HepG2 (cell line): ENCODE measurements around the gene FBXO39. TPM values are rescaled to one million over a fixed set of nuclear protein-coding genes. Genes with fewer than 3 reads are reported as not detected.

ENCODE experiments used
- ATAC-seq: fragments of 200-7000 bp; cut with Tn5 transposase; 3 replicates; pipeline ENCODE4 v1.9.1; 2020; ENCODE audit warnings: mild to moderate bottlenecking, moderate library complexity
- BruUV-seq: library from RNA; stranded (reverse); fragments of 400-500 nt; replicated peaks from 2 replicates; lab custom pipeline; 2021; lab: Mats Ljungman, UMichigan
- CTCF ChIA-PET: fragments of 300-600 bp; formaldehyde crosslinking; extraction: SDS; loops from one replicate; lab custom pipeline; 2021; ENCODE audit warnings: low total read pairs, inconsistent platforms, low intra/inter-chr PET ratio; lab: Yijun Ruan, JAX
- POLR2A ChIA-PET: fragments of 350-600 bp; sonication (Branson Sonifier 250); formaldehyde crosslinking; loops from one replicate; lab custom pipeline; 2020; ENCODE audit warnings: antibody characterized with exemption, inconsistent platforms; lab: Yijun Ruan, JAX
- DNase-seq: peaks from one replicate; pipeline ENCODE4 v3.0.0-alpha.2; 2015; ENCODE audit warnings: low spot score
- FAIRE-seq: peaks from 3 replicates; lab custom pipeline; 2011; peaks lifted over from hg19 to GRCh38; lab: Jason Lieb, UNC
- H2AFZ ChIP-seq: one replicate; pipeline ENCODE4 v1.6.1; 2011; ENCODE audit warnings: low read length, inconsistent platforms
- H3K27ac ChIP-seq: fragments of 300-600 bp; 3 replicates; pipeline ENCODE4 v1.8.0; 2011; ENCODE audit warnings: mixed run types, mild to moderate bottlenecking, mixed read lengths, low read length, inconsistent platforms; ENCODE audit not compliant: insufficient read depth; ENCODE audit errors: extremely low read length
- H3K27me3 ChIP-seq, 2 experiments: fragments of 200-600 bp in 1 of 2; 2 replicates in 1 of 2; 3 replicates in 1 of 2; pipeline versions ENCODE4 v1.6.0 to v1.8.0; 2011; ENCODE audit warnings: low read length in 2 of 2, mild to moderate bottlenecking in 2 of 2, moderate library complexity in 2 of 2, inconsistent platforms in 1 of 2; ENCODE audit not compliant: insufficient read depth in 2 of 2, control insufficient read depth in 1 of 2
- H3K36me3 ChIP-seq, 2 experiments: fragments of 200-600 bp in 1 of 2; replicated peaks in 1 of 2; 2 replicates in 1 of 2; 3 replicates in 1 of 2; pipeline versions ENCODE4 v1.5.1 to v1.8.0; 2011; ENCODE audit warnings: low read length in 2 of 2, inconsistent platforms in 1 of 2; ENCODE audit not compliant: insufficient read depth in 2 of 2, control insufficient read depth in 1 of 2
- H3K4me1 ChIP-seq: 2 replicates; pipeline ENCODE4 v1.5.1; 2012; ENCODE audit warnings: low read length, inconsistent platforms; ENCODE audit not compliant: insufficient read depth
- H3K4me2 ChIP-seq: 2 replicates; pipeline ENCODE4 v1.6.0; 2011; ENCODE audit warnings: low read depth, low read length, inconsistent platforms
- H3K4me3 ChIP-seq, 3 experiments: fragments of 200-600 bp in 1 of 3; sonication (generic), shearing (Covaris generic) in 1 of 3; replicated peaks in 1 of 3; 2 replicates each; pipeline ENCODE4 v1.5.1; 2011 to 2016; ENCODE audit warnings: low read length in 3 of 3, inconsistent platforms in 2 of 3, low read depth in 2 of 3, mild to moderate bottlenecking in 2 of 3, control low read depth in 1 of 3, mixed read lengths in 1 of 3; ENCODE audit not compliant: insufficient read depth in 1 of 3
- H3K79me2 ChIP-seq: one replicate; pipeline ENCODE4 v1.6.1; 2011; ENCODE audit warnings: low read length, inconsistent platforms; ENCODE audit not compliant: insufficient read depth
- H3K9ac ChIP-seq: 2 replicates; pipeline ENCODE4 v1.6.0; 2011; ENCODE audit warnings: mild to moderate bottlenecking, low read depth, low read length, inconsistent platforms; ENCODE audit not compliant: insufficient read depth
- H3K9me3 ChIP-seq: 2 replicates; pipeline ENCODE4 v1.5.1; 2012; ENCODE audit warnings: mild to moderate bottlenecking, low read length
- H4K20me1 ChIP-seq: 2 replicates; pipeline ENCODE4 v1.6.0; 2011; ENCODE audit warnings: inconsistent platforms, mild to moderate bottlenecking, low read length, moderate library complexity; ENCODE audit not compliant: insufficient read depth
- DZIP1 ChIP-seq: sonication (generic); formaldehyde crosslinking; IDR thresholded peaks from 2 replicates; pipeline ENCODE4 v1.5.0; 2020; ENCODE audit warnings: mild to moderate bottlenecking, missing genetic modification reagents
- SKIL ChIP-seq: sonication (generic); formaldehyde crosslinking; IDR thresholded peaks from 2 replicates; pipeline ENCODE4 v1.8.0; 2022; ENCODE audit warnings: missing genetic modification reagents, mild to moderate bottlenecking, moderate library complexity, borderline replicate concordance
- SMYD3 ChIP-seq: sonication (generic); formaldehyde crosslinking; IDR thresholded peaks from 2 replicates; pipeline ENCODE4 v1.8.1; 2023; ENCODE audit warnings: mild to moderate bottlenecking, missing genetic modification reagents
- SOX13 ChIP-seq, 3 experiments: fragments of 450-650 bp in 1 of 3; sonication (generic) in 1 of 3; formaldehyde crosslinking in 1 of 3; IDR thresholded peaks in 2 of 3; conservative IDR thresholded peaks in 1 of 3; 2 replicates each; pipeline versions ENCODE4 v1.5.0 to v1.6.1; 2016 to 2020; ENCODE audit warnings: antibody characterized with exemption in 1 of 3, mild to moderate bottlenecking in 1 of 3, missing compliant biosample characterization in 1 of 3, missing genetic modification reagents in 1 of 3, moderate library complexity in 1 of 3
- THAP9 ChIP-seq: sonication (generic); formaldehyde crosslinking; IDR thresholded peaks from 2 replicates; pipeline ENCODE4; 2020; ENCODE audit warnings: missing genetic modification reagents, mild to moderate bottlenecking, borderline replicate concordance
- ZBTB14 ChIP-seq: sonication (generic); formaldehyde crosslinking; IDR thresholded peaks from 2 replicates; pipeline ENCODE4 v1.4.0; 2020; ENCODE audit warnings: missing genetic modification reagents
- ZBTB3 ChIP-seq: sonication (generic); formaldehyde crosslinking; IDR thresholded peaks from 2 replicates; pipeline ENCODE4 v1.4.0; 2020; ENCODE audit warnings: low read depth, mild to moderate bottlenecking, moderate library complexity, missing genetic modification reagents, borderline replicate concordance
- ZMAT5 ChIP-seq: sonication (generic); formaldehyde crosslinking; IDR thresholded peaks from 2 replicates; pipeline ENCODE4 v1.5.0; 2020; ENCODE audit warnings: mild to moderate bottlenecking, low read depth, missing genetic modification reagents, borderline replicate concordance
- ZNF441 ChIP-seq: sonication (generic); formaldehyde crosslinking; IDR thresholded peaks from 2 replicates; pipeline ENCODE4 v1.7.0; 2021; ENCODE audit warnings: missing genetic modification reagents, borderline replicate concordance
- ZSCAN5A ChIP-seq: sonication (generic); formaldehyde crosslinking; IDR thresholded peaks from 2 replicates; pipeline ENCODE4 v1.8.0; 2022; ENCODE audit warnings: mild to moderate bottlenecking, missing genetic modification reagents, borderline replicate concordance
- WGBS: methylation state at CpG from one replicate; pipeline ENCODE4 v1.1.6; 2017; ENCODE audit warnings: low lambda C conversion rate; 5-methylcytosine and 5-hydroxymethylcytosine counted together
- in situ Hi-C: cut with HindIII; loops from 2 replicates; pipeline ENCODE4 v1.10.0; 2017; ENCODE audit warnings: low pct_unique_long_range_greater_than_20kb; ENCODE audit not compliant: extremely low pct_ligation_motif_present
- intact Hi-C: fragments of 100-400 bp; cut with micrococcal nuclease; formaldehyde crosslinking; loops from one replicate; pipeline ENCODE4 v1.10.0; 2022; ENCODE audit not compliant: unreplicated experiment
- polyA plus RNA-seq, 8 experiments: library from polyadenylated mRNA; depleted of rRNA in 3 of 8; stranded (reverse) in 7 of 8; unstranded in 1 of 8; fragments of >200 nt; fragmentation: Illumina TruSeq in 4 of 8; extraction: Trizol in 4 of 8; gene quantifications; 2 replicates each; pipeline versions ENCODE4 v1.2.1 to v1.2.3, GENCODE V29; 2011 to 2016; ENCODE audit warnings: low read depth in 4 of 8, missing spikeins in 1 of 8, mixed read lengths in 1 of 8; ENCODE audit not compliant: insufficient read depth in 1 of 8
- total RNA-seq, 5 experiments: library from RNA; depleted of rRNA; stranded (reverse); fragments of >200 nt; fragmentation: Illumina TruSeq; extraction: Trizol; gene quantifications; 2 replicates each; pipeline ENCODE4 v1.2.3, GENCODE V29; 2016; ENCODE audit warnings: low read depth in 1 of 5

Gene FBXO39
- total and polyA plus RNA-seq, 2 of the 13 experiments (the other 11 are each of a cell fraction or from before 2014, with no cell fraction given): 0.09 TPM; not detected in 1

DNA sequence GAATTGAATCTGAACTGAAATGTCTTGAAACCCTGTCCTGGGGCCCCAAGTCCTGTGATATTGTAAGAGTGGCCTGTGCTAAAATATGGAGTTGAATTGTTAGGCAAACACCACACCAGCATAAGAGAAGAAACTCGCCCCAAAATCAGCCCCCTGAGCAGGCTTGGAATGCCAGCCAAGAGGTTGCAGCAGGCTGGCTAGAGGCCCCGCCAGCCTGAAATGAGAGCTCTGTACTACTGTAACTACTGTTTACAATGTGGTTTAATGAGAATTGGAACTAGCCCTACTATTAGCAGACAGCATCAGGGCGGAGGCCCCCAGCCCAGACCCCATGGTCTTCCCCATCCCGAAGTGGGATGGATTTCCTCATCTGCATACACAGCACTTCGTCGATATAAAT lies 23.7 kb downstream of the FBXO39 start:
- no peak for FAIRE-seq
- no peak overlapping the region for H2AFZ ChIP-seq
- ATAC-seq: no peak
- H3K9ac ChIP-seq: no peak overlapping the region
- intact Hi-C loops: loop anchor here (10.0 kb wide), 1 partner anchor 85 kb away; the partner anchor contains the start of gene SLC13A5
- DNase-seq: no peak
- no peaks in the 10 kb centered on the region for H3K27me3 ChIP-seq
- H3K9me3 ChIP-seq: no peaks in the 10 kb centered on the region
- H3K4me2 ChIP-seq: no peak overlapping the region
- no peaks in the 10 kb centered on the region for H4K20me1 ChIP-seq
- in situ Hi-C loops: no loop called here
- no peak overlapping the region for H3K27ac ChIP-seq
- peaks cover 43% of the 10 kb centered on the region for H3K4me1 ChIP-seq
- 83% methylated on average over 5 of the region's 6 CpGs for WGBS
- H3K4me3 ChIP-seq: no peak overlapping the region
- no peaks in the 10 kb centered on the region for H3K36me3 ChIP-seq
- BruUV-seq: no TSS peak
- ChIA-PET POLR2A (no interaction called here), CTCF (no interaction called here)
- H3K79me2 ChIP-seq: no peaks in the 10 kb centered on the region
- TF ChIP-seq ZMAT5 (CRISPR knock-in tag): no peak
- TF ChIP-seq ZNF441 (CRISPR knock-in tag): no peak
- TF ChIP-seq SKIL (CRISPR knock-in tag): no peak
- TF ChIP-seq ZBTB14 (CRISPR knock-in tag): no peak
- no peak for TF ChIP-seq ZSCAN5A (CRISPR knock-in tag)
- TF ChIP-seq SOX13 (IDR thresholded peaks at IDR 0.05): no peak
- no peak for TF ChIP-seq SOX13 (CRISPR knock-in tag; conservative IDR thresholded peaks at IDR 0.05 in 1 of 2, IDR thresholded peaks at IDR 0.05 in 1 of 2)
- TF ChIP-seq SMYD3: no peak
- TF ChIP-seq THAP9 (CRISPR knock-in tag): no peak
- TF ChIP-seq DZIP1 (CRISPR knock-in tag): no peak
- TF ChIP-seq ZBTB3 (CRISPR knock-in tag): no peak
